Activated naive CD8-positive, alpha-beta T cell treated with anti-CD3 and anti-CD28 coated beads, Interleukin-2, amount 50 U/mL, for 24 hours (primary cell): ENCODE measurements around the gene LZTR1.
A peak's percentile ranks its signal among the peaks of the same experiment; 100 is the strongest.

Experiments
- ATAC-seq: fragments of 150-1000 bp; cut with Tn5 transposase; one replicate; pipeline ENCODE4 v1.10.0; 2021
- DNase-seq: peaks from one replicate; pipeline ENCODE4 v3.0.0; 2021
- H3K27ac Mint-ChIP-seq: one replicate; pipeline ENCODE4 v1.8.0; 2021; ENCODE audit warnings: mild to moderate bottlenecking, mixed read lengths
- H3K27me3 Mint-ChIP-seq: one replicate; pipeline ENCODE4 v1.8.0; 2021; ENCODE audit warnings: mixed read lengths
- H3K36me3 Mint-ChIP-seq: one replicate; pipeline ENCODE4 v1.8.0; 2021; ENCODE audit warnings: low read depth, mixed read lengths
- H3K4me1 Mint-ChIP-seq: one replicate; pipeline ENCODE4 v1.8.0; 2021; ENCODE audit warnings: mixed read lengths
- H3K4me3 Mint-ChIP-seq: one replicate; pipeline ENCODE4 v1.8.0; 2021; ENCODE audit warnings: mild to moderate bottlenecking, moderate library complexity, mixed read lengths
- H3K9me3 Mint-ChIP-seq: one replicate; pipeline ENCODE4 v1.8.0; 2021; ENCODE audit warnings: mixed read lengths

The LZTR1 gene

GRCh38 chr22:20979243-20979809 lies 2.8 kb upstream of the LZTR1 start:
- Mint-ChIP-seq H3K4me3 (peak overlapping the region; percentile 57), H3K36me3 (peaks cover 6% of the 10 kb centered on the region), H3K9me3 (peaks cover 8% of the 10 kb centered on the region), H3K4me1 (peaks cover 41% of the 10 kb centered on the region), H3K27ac (peak overlapping the region; percentile 57), H3K27me3 (no peaks in the 10 kb centered on the region)
- DNase-seq: peak; percentile 68
- peak; percentile 75 for ATAC-seq

GRCh38 chr22:20979940-20980453 lies 2.1 kb upstream of the LZTR1 start:
- Mint-ChIP-seq H3K27me3 (no peaks in the 10 kb centered on the region), H3K27ac (no peak overlapping the region), H3K36me3 (peaks cover 7% of the 10 kb centered on the region), H3K4me3 (no peak overlapping the region), H3K4me1 (peaks cover 42% of the 10 kb centered on the region), H3K9me3 (peaks cover 8% of the 10 kb centered on the region)
- no peak for DNase-seq
- ATAC-seq: no peak

- Mint-ChIP-seq H3K4me1 (peaks cover 42% of the 10 kb centered on the region), H3K4me3 (peak overlapping the region; percentile 93), H3K9me3 (peaks cover 8% of the 10 kb centered on the region), H3K36me3 (peaks cover 7% of the 10 kb centered on the region), H3K27me3 (no peaks in the 10 kb centered on the region), H3K27ac (no peak overlapping the region)
- no peak for ATAC-seq
- DNase-seq: no peak
These were observed 1.6 kb upstream of the LZTR1 start for GRCh38 chr22:20980523-20980922.

GRCh38 chr22:20980938-20981722 lies 967 bp upstream of the LZTR1 start:
- Mint-ChIP-seq H3K27me3 (no peaks in the 10 kb centered on the region), H3K36me3 (peaks cover 9% of the 10 kb centered on the region), H3K4me1 (peaks cover 42% of the 10 kb centered on the region), H3K4me3 (peak overlapping the region; percentile 93), H3K27ac (peak overlapping the region; percentile 89), H3K9me3 (peaks cover 8% of the 10 kb centered on the region)
- DNase-seq (no peak), ATAC-seq (no peak)

GRCh38 chr22:20982563-20982882 lies 426 bp downstream of the LZTR1 start:
- H3K4me1 Mint-ChIP-seq: peaks cover 42% of the 10 kb centered on the region
- H3K9me3 Mint-ChIP-seq: peaks cover 8% of the 10 kb centered on the region
- peak overlapping the region; percentile 93 for H3K4me3 Mint-ChIP-seq
- H3K36me3 Mint-ChIP-seq: peaks cover 15% of the 10 kb centered on the region
- no peaks in the 10 kb centered on the region for H3K27me3 Mint-ChIP-seq
- ATAC-seq: peak; percentile 3
- H3K27ac Mint-ChIP-seq: peak overlapping the region; percentile 89
- no peak for DNase-seq

- ATAC-seq (no peak), DNase-seq (no peak)
- H3K9me3 Mint-ChIP-seq: peaks cover 8% of the 10 kb centered on the region
- H3K36me3 Mint-ChIP-seq: peaks cover 18% of the 10 kb centered on the region
- H3K4me3 Mint-ChIP-seq: peak overlapping the region; percentile 93
- no peaks in the 10 kb centered on the region for H3K27me3 Mint-ChIP-seq
- peak overlapping the region; percentile 89 for H3K27ac Mint-ChIP-seq
- H3K4me1 Mint-ChIP-seq: peaks cover 42% of the 10 kb centered on the region
These were observed 1.1 kb downstream of the LZTR1 start for GRCh38 chr22:20983081-20983771.

GRCh38 chr22:20985720-20986119 lies 3.6 kb downstream of the LZTR1 start:
- no peaks in the 10 kb centered on the region for H3K9me3 Mint-ChIP-seq
- H3K4me3 Mint-ChIP-seq: no peak overlapping the region
- DNase-seq (no peak), ATAC-seq (no peak)
- H3K27me3 Mint-ChIP-seq: no peaks in the 10 kb centered on the region
- peaks cover 20% of the 10 kb centered on the region for H3K36me3 Mint-ChIP-seq
- H3K27ac Mint-ChIP-seq: no peak overlapping the region
- peaks cover 27% of the 10 kb centered on the region for H3K4me1 Mint-ChIP-seq

GRCh38 chr22:20986365-20986764 lies 4.3 kb downstream of the LZTR1 start:
- Mint-ChIP-seq H3K4me3 (no peak overlapping the region), H3K27ac (no peak overlapping the region)

GRCh38 chr22:20987375-20987774 lies 5.3 kb downstream of the LZTR1 start:
- Mint-ChIP-seq H3K4me1 (peaks cover 17% of the 10 kb centered on the region), H3K27me3 (no peaks in the 10 kb centered on the region), H3K36me3 (peaks cover 20% of the 10 kb centered on the region), H3K4me3 (no peak overlapping the region), H3K27ac (no peak overlapping the region), H3K9me3 (no peaks in the 10 kb centered on the region)
- DNase-seq (no peak), ATAC-seq (no peak)

More at GRCh38 chr22:20986365-20986764, 4.3 kb downstream of the LZTR1 start:
- peaks cover 20% of the 10 kb centered on the region for H3K36me3 Mint-ChIP-seq
- ATAC-seq (no peak), DNase-seq (no peak)
- no peaks in the 10 kb centered on the region for H3K27me3 Mint-ChIP-seq
- H3K9me3 Mint-ChIP-seq: no peaks in the 10 kb centered on the region
- H3K4me1 Mint-ChIP-seq: peaks cover 21% of the 10 kb centered on the region

- H3K27ac Mint-ChIP-seq: no peak overlapping the region
- DNase-seq (no peak), ATAC-seq (no peak)
- peaks cover 19% of the 10 kb centered on the region for H3K36me3 Mint-ChIP-seq
- no peaks in the 10 kb centered on the region for H3K27me3 Mint-ChIP-seq
- no peak overlapping the region for H3K4me3 Mint-ChIP-seq
- H3K9me3 Mint-ChIP-seq: no peaks in the 10 kb centered on the region
- H3K4me1 Mint-ChIP-seq: peaks cover 6% of the 10 kb centered on the region
These were observed 6.7 kb downstream of the LZTR1 start for GRCh38 chr22:20988573-20989322.

- ATAC-seq (no peak), DNase-seq (no peak)
- H3K36me3 Mint-ChIP-seq: peaks cover 13% of the 10 kb centered on the region
- H3K9me3 Mint-ChIP-seq: no peaks in the 10 kb centered on the region
- no peaks in the 10 kb centered on the region for H3K27me3 Mint-ChIP-seq
- no peak overlapping the region for H3K4me3 Mint-ChIP-seq
- H3K27ac Mint-ChIP-seq: no peak overlapping the region
- no peaks in the 10 kb centered on the region for H3K4me1 Mint-ChIP-seq
These were observed 7.4 kb downstream of the LZTR1 start for GRCh38 chr22:20989323-20990138.

GRCh38 chr22:20990184-20991180 lies 8.4 kb downstream of the LZTR1 start:
- Mint-ChIP-seq H3K9me3 (no peaks in the 10 kb centered on the region), H3K4me1 (no peaks in the 10 kb centered on the region), H3K36me3 (peaks cover 13% of the 10 kb centered on the region), H3K27me3 (no peaks in the 10 kb centered on the region), H3K4me3 (no peak overlapping the region), H3K27ac (no peak overlapping the region)
- DNase-seq: no peak
- no peak for ATAC-seq
